GM12873 (cell line): Measurements from ENCODE around the gene DNAJC18.

Experiments used
- TF ChIP-seq, protein P1 (sequence below): IDR thresholded peaks from 2 replicates; pipeline ENCODE4 v1.5.1; 2012; ENCODE audit warnings: low read depth, mild to moderate bottlenecking, moderate library complexity, low read length, control low read depth; ENCODE audit not compliant: insufficient read depth; ENCODE audit errors: missing control alignments

The DNAJC18 gene

DNA sequence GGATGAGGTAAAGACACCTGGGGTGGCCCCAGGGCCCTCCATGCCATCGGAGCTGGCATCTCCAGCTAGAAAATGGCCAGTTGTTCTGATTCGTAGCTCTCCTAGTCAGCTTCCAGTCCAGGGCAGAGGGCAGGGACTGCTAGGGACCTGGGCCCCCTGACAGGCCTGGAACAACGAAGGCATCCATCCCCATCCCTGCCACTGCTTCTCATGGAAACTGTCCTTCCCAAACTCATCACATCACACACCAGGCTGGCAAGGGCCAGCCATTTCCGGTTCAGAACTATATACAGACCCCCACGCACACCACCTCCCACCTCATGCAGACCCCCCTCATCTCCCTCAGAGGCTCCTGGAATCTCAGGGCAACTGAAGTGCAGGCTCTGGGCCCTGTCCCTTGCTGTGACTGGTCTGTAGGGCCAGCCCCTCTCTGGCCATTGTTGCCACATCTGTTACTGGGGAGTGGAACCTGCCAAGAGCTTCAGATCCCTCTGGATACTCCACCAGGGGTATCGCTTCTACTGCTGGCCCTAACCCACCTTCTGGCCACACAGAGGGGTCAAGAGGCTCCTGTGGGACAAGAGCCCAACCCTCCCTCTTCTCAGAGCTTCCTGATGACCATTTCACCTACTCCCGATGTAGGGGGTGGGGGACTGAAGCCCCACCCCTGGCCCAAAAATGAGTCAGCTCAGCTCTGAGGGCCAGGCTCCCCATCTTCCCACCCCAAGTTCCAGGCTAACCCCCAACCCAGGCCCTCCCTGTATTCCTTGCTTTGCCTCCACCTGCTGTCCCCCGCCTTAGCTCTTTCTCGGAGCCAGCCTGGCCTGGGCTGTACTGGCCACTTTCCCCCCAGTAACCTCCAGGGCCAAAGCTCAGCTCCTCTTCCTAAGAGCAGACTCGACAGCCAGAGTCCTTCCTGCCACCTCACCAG, 48.4 kb downstream of the DNAJC18 start:
- TF ChIP-seq, protein P1, sequence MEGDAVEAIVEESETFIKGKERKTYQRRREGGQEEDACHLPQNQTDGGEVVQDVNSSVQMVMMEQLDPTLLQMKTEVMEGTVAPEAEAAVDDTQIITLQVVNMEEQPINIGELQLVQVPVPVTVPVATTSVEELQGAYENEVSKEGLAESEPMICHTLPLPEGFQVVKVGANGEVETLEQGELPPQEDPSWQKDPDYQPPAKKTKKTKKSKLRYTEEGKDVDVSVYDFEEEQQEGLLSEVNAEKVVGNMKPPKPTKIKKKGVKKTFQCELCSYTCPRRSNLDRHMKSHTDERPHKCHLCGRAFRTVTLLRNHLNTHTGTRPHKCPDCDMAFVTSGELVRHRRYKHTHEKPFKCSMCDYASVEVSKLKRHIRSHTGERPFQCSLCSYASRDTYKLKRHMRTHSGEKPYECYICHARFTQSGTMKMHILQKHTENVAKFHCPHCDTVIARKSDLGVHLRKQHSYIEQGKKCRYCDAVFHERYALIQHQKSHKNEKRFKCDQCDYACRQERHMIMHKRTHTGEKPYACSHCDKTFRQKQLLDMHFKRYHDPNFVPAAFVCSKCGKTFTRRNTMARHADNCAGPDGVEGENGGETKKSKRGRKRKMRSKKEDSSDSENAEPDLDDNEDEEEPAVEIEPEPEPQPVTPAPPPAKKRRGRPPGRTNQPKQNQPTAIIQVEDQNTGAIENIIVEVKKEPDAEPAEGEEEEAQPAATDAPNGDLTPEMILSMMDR, result no peak

DNA sequence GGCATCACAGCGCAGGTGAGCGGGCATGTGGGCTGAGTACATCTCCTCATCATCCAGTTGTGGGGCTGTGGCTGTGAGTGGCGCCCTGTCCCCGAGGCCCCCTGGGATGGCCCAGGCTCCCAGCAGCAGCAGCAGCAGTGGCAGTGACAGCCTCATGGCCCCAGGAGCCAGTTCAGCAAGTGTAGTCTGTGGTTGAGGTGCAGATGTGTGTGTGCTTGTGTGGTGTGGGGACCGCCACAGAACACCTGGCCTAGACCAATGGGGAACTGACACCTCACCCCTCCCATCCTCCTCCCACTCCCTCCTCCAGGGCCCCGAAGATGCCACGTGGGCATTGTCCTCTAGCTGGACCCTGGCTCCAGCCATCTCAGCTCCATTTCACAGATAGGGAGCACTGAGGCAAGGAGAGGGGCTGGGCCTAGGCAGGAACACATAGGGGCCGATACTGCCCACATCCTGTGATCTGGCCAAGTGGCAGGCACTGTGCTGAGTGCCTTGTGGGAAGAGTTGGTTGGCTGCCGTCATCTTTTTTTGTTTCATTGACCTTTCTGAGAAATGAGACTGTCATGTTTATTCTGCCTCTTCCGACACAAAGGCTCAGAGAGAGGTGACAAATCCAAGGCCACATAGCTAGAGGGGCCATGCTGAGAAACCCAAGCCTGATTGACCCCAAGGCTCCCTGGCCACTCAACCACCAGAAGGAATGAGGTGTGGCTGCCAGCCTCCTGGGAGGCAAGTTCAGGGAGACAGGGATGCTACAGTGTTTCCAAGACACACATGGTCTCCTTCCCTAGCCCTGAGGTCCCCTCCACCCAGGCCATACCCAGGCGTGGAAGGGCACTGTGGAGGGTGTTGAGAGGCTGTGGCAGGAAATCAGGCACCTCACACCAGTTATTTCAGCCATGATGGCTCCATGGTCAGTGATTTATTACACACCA, 49.4 kb downstream of the DNAJC18 start, which contains the start of gene MZB1:
Gene MZB1, minus strand, starts transcription at position 213 of the 938 bp plus-strand sequence. Its CDS starts 57 bp downstream, at position 156.
- TF ChIP-seq, protein P1, result no peak

- TF ChIP-seq, protein P1, result no peak
Measured at GRCh38 chr5:139388198-139388821, 51.0 kb downstream of the DNAJC18 start.

GRCh38 chr5:139387611-139388197, 51.6 kb downstream of the DNAJC18 start:
- TF ChIP-seq, protein P1, result no peak

DNA sequence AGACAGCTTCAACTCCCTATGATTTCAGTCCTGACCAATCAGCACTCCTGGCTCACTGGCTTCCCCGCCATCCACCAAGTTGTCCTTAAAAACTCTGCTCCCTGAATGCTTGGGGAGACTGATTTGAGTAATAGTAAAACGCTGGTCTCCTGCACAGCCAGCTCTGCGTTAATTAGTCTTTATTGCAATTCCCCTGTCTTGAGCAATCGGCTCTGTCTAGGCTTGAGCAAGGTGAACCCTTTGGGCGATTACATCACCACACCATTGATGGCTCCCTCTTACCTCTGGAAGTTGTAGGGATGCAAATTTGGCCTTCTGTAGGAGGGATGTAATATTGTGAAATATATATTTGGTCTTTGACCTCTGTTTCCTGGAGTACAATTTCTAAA, 53.3 kb downstream of the DNAJC18 start:
- TF ChIP-seq, protein P1, result no peak

DNA sequence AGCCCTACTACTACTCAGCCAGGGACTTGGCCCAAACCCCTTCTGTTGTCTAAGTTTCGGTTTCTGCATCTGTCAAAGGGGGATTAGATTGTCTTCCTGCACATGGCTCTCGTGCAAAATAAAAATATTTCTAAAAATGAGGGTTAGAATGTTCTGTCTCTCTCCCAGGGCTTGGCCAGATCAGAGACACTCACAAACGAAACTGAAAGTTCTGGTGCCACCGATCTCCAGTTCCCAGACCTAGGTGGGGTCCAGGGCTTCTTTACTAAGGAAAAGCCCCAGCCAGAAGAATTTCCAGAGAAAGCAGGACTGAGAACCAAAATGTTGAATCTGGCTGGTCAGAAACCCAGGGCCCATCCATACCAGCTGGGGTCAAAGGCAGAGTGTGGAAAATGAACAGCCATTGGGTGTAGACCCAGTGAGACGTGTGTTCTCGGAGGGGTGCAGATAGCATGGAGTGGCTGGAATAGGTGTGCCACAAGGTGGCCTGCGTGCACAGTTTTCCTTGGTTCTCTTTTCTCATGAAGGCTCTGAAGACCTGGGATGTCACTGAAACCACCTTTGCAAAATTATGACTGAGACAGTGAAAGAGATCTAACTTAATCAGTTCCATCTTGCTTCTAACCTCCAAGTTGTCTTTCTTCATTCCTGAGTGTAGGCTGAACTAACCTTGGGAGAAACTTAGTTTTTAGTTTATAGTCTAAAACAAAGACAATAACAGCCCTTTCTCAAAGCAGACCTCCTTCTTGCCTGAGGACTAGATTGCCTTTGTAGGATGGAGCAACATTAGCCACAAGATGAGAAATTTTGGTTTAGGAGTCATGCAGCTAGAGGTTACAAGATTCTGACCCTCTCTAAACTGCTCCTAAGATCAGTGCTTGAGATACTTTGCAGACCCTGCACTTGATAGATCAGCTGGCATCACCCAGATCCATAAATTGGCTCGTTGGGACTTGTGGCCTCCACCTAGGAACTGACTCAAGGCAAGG, 54.0 kb downstream of the DNAJC18 start:
- TF ChIP-seq, protein P1, result no peak
